HG03095 (cell line): ENCODE data around the gene PLXNB2.
A peak's percentile ranks its signal among the peaks of the same experiment; 100 is the strongest.
"Not testable (repeated sequence)": the region's sequence is repeated elsewhere in the genome, so short reads cannot be mapped to it uniquely, and the experiment has no call there.

ENCODE experiments used
- ATAC-seq: cut with Tn5 transposase; IDR thresholded peaks from one replicate; pipeline ENCODE4 v1.9.1; 2021; ENCODE audit warnings: moderate library complexity; ENCODE audit not compliant: unreplicated experiment

The PLXNB2 gene

GRCh38 chr22:50326225-50326955 lies 18.9 kb upstream of the PLXNB2 start:
- no peak for ATAC-seq

GRCh38 chr22:50325444-50326224 lies 18.2 kb upstream of the PLXNB2 start:
- ATAC-seq = no peak

GRCh38 chr22:50323900-50324299 lies 16.5 kb upstream of the PLXNB2 start:
- no peak for ATAC-seq

- ATAC-seq = not testable (repeated sequence)
Measured at GRCh38 chr22:50322382-50323104, 15.1 kb upstream of the PLXNB2 start.

- no peak for ATAC-seq
Measured at GRCh38 chr22:50320671-50321325, 13.4 kb upstream of the PLXNB2 start.

GRCh38 chr22:50320116-50320515 lies 12.7 kb upstream of the PLXNB2 start:
- ATAC-seq = no peak

- no peak for ATAC-seq
Measured at GRCh38 chr22:50319503-50319951, 12.1 kb upstream of the PLXNB2 start.

GRCh38 chr22:50318698-50319411 lies 11.4 kb upstream of the PLXNB2 start:
- ATAC-seq = no peak

- ATAC-seq = no peak
Measured at GRCh38 chr22:50318356-50318697, 10.9 kb upstream of the PLXNB2 start.

- ATAC-seq = no peak
Measured at GRCh38 chr22:50317674-50318073, 10.2 kb upstream of the PLXNB2 start.

- no peak for ATAC-seq
Measured at GRCh38 chr22:50317178-50317577, 9.7 kb upstream of the PLXNB2 start.

- ATAC-seq = no peak
Measured at GRCh38 chr22:50316114-50317065, 8.9 kb upstream of the PLXNB2 start.

GRCh38 chr22:50315289-50316113 lies 8.1 kb upstream of the PLXNB2 start:
- ATAC-seq = no peak

GRCh38 chr22:50314455-50315288 lies 7.2 kb upstream of the PLXNB2 start:
- peak; percentile 66 for ATAC-seq

GRCh38 chr22:50314081-50314454 lies 6.6 kb upstream of the PLXNB2 start:
- no peak for ATAC-seq

- no peak for ATAC-seq
Measured at GRCh38 chr22:50313600-50313999, 6.2 kb upstream of the PLXNB2 start.

GRCh38 chr22:50313021-50313420 lies 5.6 kb upstream of the PLXNB2 start:
- ATAC-seq = no peak

GRCh38 chr22:50312371-50312770 lies 4.9 kb upstream of the PLXNB2 start:
- ATAC-seq = no peak
